ENCODE data around the gene LDB2.

- TF ChIP-seq CTCF (IDR thresholded peaks at IDR 0.05), result no peak
- TF ChIP-seq POLR2A (IDR thresholded peaks at IDR 0.05), result no peak
These were observed 255.5 kb downstream of the LDB2 start for GRCh38 chr4:16642897-16643296.
